SK-N-SH (cell line): ENCODE measurements around the gene CUX1. TPM values are rescaled to one million over a fixed set of nuclear protein-coding genes. Genes with fewer than 3 reads are reported as not detected.

Experiments
- CTCF ChIA-PET: fragments of 300-600, 350-600 bp; formaldehyde crosslinking; extraction: SDS; loops from one replicate; lab custom pipeline; 2021; lab: Yijun Ruan, JAX
- POLR2A ChIA-PET: fragments of 350-600 bp; sonication (Branson Sonifier 250); formaldehyde crosslinking; extraction: SDS; loops from one replicate; lab custom pipeline; 2020; ENCODE audit warnings: antibody characterized with exemption, inconsistent platforms; lab: Yijun Ruan, JAX
- DNase-seq: peaks from one replicate; pipeline ENCODE4 v3.0.0; 2012
- H2AFZ ChIP-seq: fragments of 200-600 bp; sonication (generic); 2 replicates; pipeline ENCODE4 v1.8.1; 2016; ENCODE audit warnings: antibody characterized with exemption, mild to moderate bottlenecking, low read depth
- H3F3A ChIP-seq: fragments of 200-600 bp; sonication (generic); replicated peaks from 2 replicates; pipeline ENCODE3; 2016; ENCODE audit warnings: antibody characterized with exemption, mild to moderate bottlenecking; ENCODE audit not compliant: insufficient read depth
- H3K27ac ChIP-seq, 2 experiments: fragments of 200-500 bp in 1 of 2; fragments of 200-600 bp in 1 of 2; sonication (Bioruptor generic) in 1 of 2; sonication (generic), shearing (Covaris generic) in 1 of 2; 2 replicates each; pipeline versions ENCODE4 v1.5.1 to v1.6.1; 2014 to 2016; ENCODE audit warnings: low read depth in 2 of 2, inconsistent platforms in 1 of 2, low read length in 1 of 2, mild to moderate bottlenecking in 1 of 2, mixed read lengths in 1 of 2
- H3K27me3 ChIP-seq: fragments of 200-600 bp; sonication (generic), shearing (Covaris generic); 2 replicates; pipeline ENCODE4 v1.6.1; 2016; ENCODE audit warnings: mixed run types; ENCODE audit not compliant: insufficient read depth
- H3K36me3 ChIP-seq, 2 experiments: fragments of 200-500 bp in 1 of 2; fragments of 200-600 bp in 1 of 2; sonication (Bioruptor generic) in 1 of 2; sonication (generic) in 1 of 2; replicated peaks in 1 of 2; 2 replicates each; pipeline versions ENCODE3 to v1.5.1; 2014 to 2016; ENCODE audit warnings: low read length in 1 of 2, mild to moderate bottlenecking in 1 of 2; ENCODE audit not compliant: insufficient read depth in 2 of 2, control insufficient read depth in 1 of 2
- H3K4me1 ChIP-seq, 2 experiments: fragments of 200-500 bp in 1 of 2; fragments of 200-600 bp in 1 of 2; sonication (Bioruptor generic) in 1 of 2; sonication (generic), shearing (Covaris generic) in 1 of 2; 2 replicates each; pipeline versions ENCODE4 v1.5.1 to v1.6.1; 2014 to 2016; ENCODE audit warnings: low read depth in 1 of 2, low read length in 1 of 2, mixed run types in 1 of 2; ENCODE audit not compliant: insufficient read depth in 2 of 2, control insufficient read depth in 1 of 2
- H3K4me2 ChIP-seq: fragments of 200-600 bp; sonication (generic), shearing (Covaris generic); 2 replicates; pipeline ENCODE4 v1.6.1; 2017; ENCODE audit warnings: mixed run types
- H3K4me3 ChIP-seq, 2 experiments: fragments of 200-500 bp in 1 of 2; fragments of 200-600 bp in 1 of 2; sonication (Bioruptor generic) in 1 of 2; sonication (generic), shearing (Covaris generic) in 1 of 2; 2 replicates each; pipeline versions ENCODE4 v1.5.1 to v1.8.1; 2014 to 2016; ENCODE audit warnings: low read depth in 2 of 2, inconsistent platforms in 1 of 2, low read length in 1 of 2, mild to moderate bottlenecking in 1 of 2, mixed read lengths in 1 of 2, moderate library complexity in 1 of 2
- H3K79me2 ChIP-seq: fragments of 200-600 bp; sonication (generic); 2 replicates; pipeline ENCODE4 v1.8.1; 2017; ENCODE audit warnings: mild to moderate bottlenecking; ENCODE audit not compliant: insufficient read depth
- H3K9ac ChIP-seq: fragments of 200-600 bp; sonication (generic); 2 replicates; pipeline ENCODE4 v1.6.1; 2017; ENCODE audit warnings: mixed run types
- H3K9me2 ChIP-seq: fragments of 200-600 bp; sonication (generic); 2 replicates; pipeline ENCODE4 v1.6.1; 2017; ENCODE audit warnings: mixed run types
- H3K9me3 ChIP-seq: fragments of 200-600 bp; sonication (generic); 2 replicates; pipeline ENCODE4 v1.6.1; 2017; ENCODE audit warnings: mixed run types, mild to moderate bottlenecking, moderate library complexity
- H4K20me1 ChIP-seq: fragments of 200-600 bp; sonication (generic); 2 replicates; pipeline ENCODE4 v1.6.1; 2017; ENCODE audit warnings: mild to moderate bottlenecking, mixed run types; ENCODE audit not compliant: insufficient read depth
- ELF1 ChIP-seq: IDR thresholded peaks from 2 replicates; pipeline ENCODE4 v1.4.0; 2012
- EP300 ChIP-seq, 2 experiments: IDR thresholded peaks; 2 replicates each; pipeline versions ENCODE4 v1.4.0 to v1.6.1; 2012; ENCODE audit warnings: borderline replicate concordance in 1 of 2, low read depth in 1 of 2, low read length in 1 of 2
- EZH2phosphoT487 ChIP-seq: fragments of 200-600 bp; sonication (generic); IDR thresholded peaks from 2 replicates; pipeline ENCODE4 v1.6.1; 2017; ENCODE audit warnings: low read depth, mixed run types, mild to moderate bottlenecking, antibody characterized with exemption, moderate library complexity, borderline replicate concordance
- FOSL2 ChIP-seq: IDR thresholded peaks from 2 replicates; pipeline ENCODE4 v1.4.0; 2012; ENCODE audit warnings: low read depth, mild to moderate bottlenecking, moderate library complexity, borderline replicate concordance
- GABPA ChIP-seq: IDR thresholded peaks from 2 replicates; pipeline ENCODE4 v1.4.0; 2012; ENCODE audit warnings: low read depth, mild to moderate bottlenecking
- GATA2 ChIP-seq: sonication (generic); formaldehyde crosslinking; IDR thresholded peaks from 2 replicates; pipeline ENCODE4 v1.5.0; 2020; ENCODE audit warnings: mild to moderate bottlenecking, missing genetic modification reagents
- MAX ChIP-seq: IDR thresholded peaks from 2 replicates; pipeline ENCODE4 v1.4.0; 2012; ENCODE audit warnings: low read depth
- MEF2A ChIP-seq: IDR thresholded peaks from 2 replicates; pipeline ENCODE4 v1.4.0; 2012; ENCODE audit warnings: low read depth, borderline replicate concordance
- NRF1 ChIP-seq: IDR thresholded peaks from 2 replicates; pipeline ENCODE4 v1.6.1; 2012; ENCODE audit warnings: low read depth, mild to moderate bottlenecking, low read length
- PBX3 ChIP-seq: IDR thresholded peaks from 2 replicates; pipeline ENCODE4; 2012
- POLR2AphosphoS5 ChIP-seq: IDR thresholded peaks from 2 replicates; pipeline ENCODE4 v1.6.1; 2012; ENCODE audit warnings: low read depth, low read length
- RAD21 ChIP-seq: IDR thresholded peaks from 2 replicates; pipeline ENCODE4 v1.6.1; 2012; ENCODE audit warnings: mild to moderate bottlenecking, low read length
- RCOR1 ChIP-seq: fragments of 150-350 bp; IDR thresholded peaks from 2 replicates; pipeline ENCODE4 v1.6.1; 2017; ENCODE audit warnings: antibody characterized with exemption, low read length
- REST ChIP-seq: IDR thresholded peaks from 2 replicates; pipeline ENCODE4 v1.6.1; 2012; ENCODE audit warnings: mild to moderate bottlenecking, low read depth, low read length, moderate library complexity
- RXRA ChIP-seq: IDR thresholded peaks from 2 replicates; pipeline ENCODE4 v1.4.0; 2012; ENCODE audit warnings: low read depth, mild to moderate bottlenecking, borderline replicate concordance
- SIN3A ChIP-seq: IDR thresholded peaks from 2 replicates; pipeline ENCODE4 v1.6.1; 2012; ENCODE audit warnings: low read depth, mild to moderate bottlenecking, low read length, moderate library complexity, borderline replicate concordance
- SMC3 ChIP-seq: IDR thresholded peaks from 2 replicates; pipeline ENCODE4 v1.6.1; 2012; ENCODE audit warnings: low read depth, low read length, improper control_type of control experiment
- TEAD4 ChIP-seq: IDR thresholded peaks from 2 replicates; pipeline ENCODE4 v1.4.0; 2012; ENCODE audit warnings: mild to moderate bottlenecking, borderline replicate concordance; ENCODE audit not compliant: insufficient read depth
- WGBS: methylation state at CpG from one replicate; pipeline ENCODE4 v1.1.6; 2017; ENCODE audit warnings: low lambda C conversion rate; 5-methylcytosine and 5-hydroxymethylcytosine counted together
- polyA plus RNA-seq, 3 experiments: library from polyadenylated mRNA; depleted of rRNA; stranded (reverse); fragments of >200 nt; gene quantifications; 2 replicates each; pipeline ENCODE4 v1.2.3, GENCODE V29; 2012
- TF ChIP-seq, protein P1 (sequence below): fragments of 150-350 bp; IDR thresholded peaks from 2 replicates; pipeline ENCODE4 v1.6.1; 2017; ENCODE audit warnings: antibody characterized with exemption, low read length, low read depth, borderline replicate concordance
- TF ChIP-seq, protein P2 (sequence below): fragments of 150-350 bp; IDR thresholded peaks from 2 replicates; pipeline ENCODE4 v1.6.1; 2016; ENCODE audit warnings: mild to moderate bottlenecking, low read depth, low read length

The CUX1 gene
- polyA plus RNA-seq, 1 of the 3 experiments (the other 2 are of a cell fraction): 68.6 TPM

GRCh38 chr7:101964680-101965452, 147.4 kb downstream of the CUX1 start:
- Histone ChIP-seq H3K79me2 (peaks cover 75% of the 10 kb centered on the region; the same call in 1 of the 2 replicates), H4K20me1 (peaks cover 15% of the 10 kb centered on the region; the same call in 1 of the 2 replicates), H3K27ac (peak overlapping the region in 1 of 2 experiments; percentile 12; a peak in 1 of 4 replicates), H3K9me3 (no peaks in the 10 kb centered on the region), H3K4me3 (no peak overlapping the region), H3K4me2 (no peak overlapping the region), H3K4me1 (peaks cover 0 to 15% of the 10 kb centered on the region in 2 experiments; a peak in 1 of 4 replicates), H3F3A (no peaks in the 10 kb centered on the region), H3K9ac (no peak overlapping the region), H3K27me3 (no peaks in the 10 kb centered on the region), H2AFZ (no peak overlapping the region), H3K9me2 (no peaks in the 10 kb centered on the region), H3K36me3 (no peaks in the 10 kb centered on the region)
- no peak for DNase-seq
- ChIA-PET CTCF (interaction anchor here (0.8 to 2.2 kb wide), 6 partner anchors 11 to 150 kb away, joined by 3 to 7 read pairs (median 3); no protein-coding TSS in a partner anchor), POLR2A (interaction anchor here (1.4 kb wide), 1 partner anchor 12 kb away, joined by 3 read pairs; no protein-coding TSS in a partner anchor)
- TF ChIP-seq PBX3: no peak
- TF ChIP-seq, protein P1, sequence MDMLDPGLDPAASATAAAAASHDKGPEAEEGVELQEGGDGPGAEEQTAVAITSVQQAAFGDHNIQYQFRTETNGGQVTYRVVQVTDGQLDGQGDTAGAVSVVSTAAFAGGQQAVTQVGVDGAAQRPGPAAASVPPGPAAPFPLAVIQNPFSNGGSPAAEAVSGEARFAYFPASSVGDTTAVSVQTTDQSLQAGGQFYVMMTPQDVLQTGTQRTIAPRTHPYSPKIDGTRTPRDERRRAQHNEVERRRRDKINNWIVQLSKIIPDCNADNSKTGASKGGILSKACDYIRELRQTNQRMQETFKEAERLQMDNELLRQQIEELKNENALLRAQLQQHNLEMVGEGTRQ: no peak
- no peak for TF ChIP-seq RXRA
- no peak for TF ChIP-seq TEAD4
- 0 out of 2 replicates have a peak, but pooled peaks have one; percentile 6 for TF ChIP-seq RAD21
- no peak for TF ChIP-seq ELF1
- no peak for TF ChIP-seq POLR2AphosphoS5
- TF ChIP-seq, protein P2, sequence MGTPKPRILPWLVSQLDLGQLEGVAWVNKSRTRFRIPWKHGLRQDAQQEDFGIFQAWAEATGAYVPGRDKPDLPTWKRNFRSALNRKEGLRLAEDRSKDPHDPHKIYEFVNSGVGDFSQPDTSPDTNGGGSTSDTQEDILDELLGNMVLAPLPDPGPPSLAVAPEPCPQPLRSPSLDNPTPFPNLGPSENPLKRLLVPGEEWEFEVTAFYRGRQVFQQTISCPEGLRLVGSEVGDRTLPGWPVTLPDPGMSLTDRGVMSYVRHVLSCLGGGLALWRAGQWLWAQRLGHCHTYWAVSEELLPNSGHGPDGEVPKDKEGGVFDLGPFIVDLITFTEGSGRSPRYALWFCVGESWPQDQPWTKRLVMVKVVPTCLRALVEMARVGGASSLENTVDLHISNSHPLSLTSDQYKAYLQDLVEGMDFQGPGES: no peak
- TF ChIP-seq MEF2A: no peak
- TF ChIP-seq REST: no peak
- peak; percentile 34; the same call in 1 of the 2 replicates for TF ChIP-seq RCOR1
- no peak for TF ChIP-seq SMC3
- TF ChIP-seq GATA2: peak; percentile 83
- no peak for TF ChIP-seq EZH2phosphoT487
- TF ChIP-seq NRF1: no peak
- no peak for TF ChIP-seq SIN3A
- TF ChIP-seq MAX: no peak
- no peak for TF ChIP-seq GABPA
- no peak for TF ChIP-seq FOSL2
- TF ChIP-seq EP300 (IDR thresholded peaks at IDR 0.05; ENCODE audit: borderline replicate concordance in 1 of 2, low read depth in 1 of 2, low read length in 1 of 2): no peak
- 90% methylated on average over 18 of the region's 18 CpGs for WGBS
